Breast epithelium (tissue), 4 donors: ENCODE data around the gene ASCL1. TPM values are rescaled to one million over a fixed set of nuclear protein-coding genes. Genes with fewer than 3 reads are reported as not detected.

ENCODE experiments used
- DNase-seq, 2 donors: peaks; one replicate each; pipeline ENCODE4 v3.0.0-alpha.2; 2019; ENCODE audit warnings: low spot score in 2 of 2
- H3K27ac ChIP-seq, 2 donors: fragments of 200-600 bp; sonication (generic) in 1 of 2; one replicate each; pipeline ENCODE4 v1.5.1; 2016 to 2019; ENCODE audit warnings: mild to moderate bottlenecking in 1 of 2
- H3K27me3 ChIP-seq, 2 donors: fragments of 200-600 bp; sonication (generic) in 1 of 2; one replicate each; pipeline versions ENCODE4 v1.5.1 to v1.6.0; 2017 to 2019; ENCODE audit warnings: control low read depth in 1 of 2, mild to moderate bottlenecking in 1 of 2
- H3K36me3 ChIP-seq: fragments of 200-600 bp; one replicate; pipeline ENCODE4 v1.5.1; 2019
- H3K4me1 ChIP-seq, 2 donors: fragments of 200-600 bp; sonication (generic); one replicate each; pipeline ENCODE4 v1.5.1; 2016 to 2019; ENCODE audit warnings: control low read depth in 1 of 2
- H3K4me3 ChIP-seq, 3 donors: fragments of 200-600 bp; sonication (generic); 1 replicate in 2 of 3; 2 replicates in 1 of 3; pipeline ENCODE4 v1.5.1; 2016 to 2019; ENCODE audit warnings: mild to moderate bottlenecking in 3 of 3, moderate library complexity in 2 of 3
- H3K9me3 ChIP-seq, 2 donors: fragments of 200-600 bp; sonication (generic) in 1 of 2; one replicate each; pipeline ENCODE4 v1.5.1; 2016 to 2019; ENCODE audit warnings: control low read depth in 1 of 2
- CTCF ChIP-seq, 3 donors: fragments of 450-650 bp; IDR thresholded peaks; one replicate each; pipeline ENCODE4 v1.5.1; 2016 to 2017; ENCODE audit warnings: antibody characterized with exemption in 3 of 3, mild to moderate bottlenecking in 3 of 3, moderate library complexity in 3 of 3
- POLR2A ChIP-seq: fragments of 450-650 bp; IDR thresholded peaks from one replicate; pipeline ENCODE4 v1.6.1; 2016; ENCODE audit warnings: antibody characterized with exemption, mild to moderate bottlenecking, moderate library complexity
- POLR2AphosphoS5 ChIP-seq, 3 donors: sonication (generic); formaldehyde crosslinking; IDR thresholded peaks; one replicate each; pipeline ENCODE4 v1.6.1; 2017; ENCODE audit warnings: antibody characterized with exemption in 3 of 3
- intact Hi-C: fragments of 100-400 bp; cut with DNase I; formaldehyde crosslinking; loops from one replicate; pipeline ENCODE4 v1.15.1; 2023; ENCODE audit warnings: low total_unique reads
- total RNA-seq, 3 donors: library from RNA; depleted of rRNA; stranded (reverse); fragments of >200 nt; gene quantifications; one replicate each; pipeline ENCODE4 v1.1.0, GENCODE V29; 2016

Gene ASCL1
- total RNA-seq, 3 donors from 2014 or later: 0.15 TPM; not detected in 2

DNA sequence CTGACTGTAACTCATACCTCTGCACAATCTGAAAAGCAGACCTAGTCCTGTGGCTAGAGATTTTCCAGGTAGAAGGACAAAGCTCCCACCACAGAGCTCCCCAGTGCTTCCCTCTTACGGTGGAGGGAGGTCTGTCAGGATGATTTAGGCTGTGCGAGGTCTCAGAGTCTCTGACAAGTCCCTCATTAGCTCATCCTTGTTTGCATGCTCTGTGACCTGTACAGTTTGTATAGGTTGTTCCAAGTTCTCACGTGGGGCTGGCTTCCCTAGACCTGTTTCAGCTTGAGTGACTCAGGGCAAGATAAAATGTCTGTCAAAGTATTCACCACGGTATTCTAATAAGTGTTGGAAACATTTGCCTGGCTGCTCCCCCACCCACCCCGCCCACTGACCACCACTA lies 34.8 kb downstream of the ASCL1 start:
- H3K9me3 ChIP-seq: peaks cover 0 to 6% of the 10 kb centered on the region in 2 donors

DNA sequence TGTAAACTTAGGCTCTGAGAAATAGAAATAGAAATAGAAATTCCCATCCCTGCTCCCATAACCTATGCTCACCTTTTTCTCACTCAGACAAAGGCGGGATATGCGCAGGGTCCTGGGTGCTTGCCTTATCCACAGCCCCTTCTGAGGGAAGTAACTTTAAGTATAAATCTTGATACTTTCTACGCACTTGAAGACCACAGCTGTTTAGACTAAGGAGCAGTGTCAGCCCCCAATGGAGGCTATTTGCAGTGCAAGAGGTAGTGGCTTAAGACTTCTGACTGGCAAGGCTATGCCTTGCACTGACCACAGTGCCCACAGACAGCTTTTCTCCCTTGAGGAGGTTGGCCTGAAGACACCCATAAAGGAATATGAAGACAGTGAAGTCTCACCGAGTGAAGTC lies 35.2 kb downstream of the ASCL1 start:
- H3K4me3 ChIP-seq: no peak overlapping the region
- no peak for TF ChIP-seq POLR2AphosphoS5 (IDR thresholded peaks at IDR 0.05)
- no peak for TF ChIP-seq POLR2A
- TF ChIP-seq CTCF (IDR thresholded peaks at IDR 0.05): no peak
- DNase-seq: no peak
- H3K27me3 ChIP-seq: no peaks in the 10 kb centered on the region
- H3K9me3 ChIP-seq: peaks cover 0 to 10% of the 10 kb centered on the region in 2 donors
- no peak overlapping the region for H3K27ac ChIP-seq
- H3K4me1 ChIP-seq: no peaks in the 10 kb centered on the region
- intact Hi-C loops: no loop called here
- no peaks in the 10 kb centered on the region for H3K36me3 ChIP-seq

More for the DNA sequence above, 34.8 kb downstream of the ASCL1 start:
- intact Hi-C loops: no loop called here
- Histone ChIP-seq H3K4me3 (no peak overlapping the region), H3K36me3 (no peaks in the 10 kb centered on the region), H3K27ac (no peak overlapping the region), H3K27me3 (no peaks in the 10 kb centered on the region), H3K4me1 (no peaks in the 10 kb centered on the region)
- no peak for TF ChIP-seq POLR2AphosphoS5 (IDR thresholded peaks at IDR 0.05)
- TF ChIP-seq POLR2A: no peak
- TF ChIP-seq CTCF (IDR thresholded peaks at IDR 0.05): no peak
- DNase-seq: no peak

- no peak for DNase-seq
- Histone ChIP-seq H3K27me3 (no peaks in the 10 kb centered on the region), H3K9me3 (peaks cover 5 to 18% of the 10 kb centered on the region in 2 donors), H3K4me3 (no peak overlapping the region), H3K4me1 (no peaks in the 10 kb centered on the region), H3K27ac (no peak overlapping the region), H3K36me3 (no peaks in the 10 kb centered on the region)
- no peak for TF ChIP-seq POLR2AphosphoS5 (IDR thresholded peaks at IDR 0.05)
- TF ChIP-seq CTCF (IDR thresholded peaks at IDR 0.05): no peak
- no peak for TF ChIP-seq POLR2A
- intact Hi-C loops: no loop called here
These were observed 36.1 kb downstream of the ASCL1 start for GRCh38 chr12:102993537-102993936.

GRCh38 chr12:102995372-102995771 lies 37.9 kb downstream of the ASCL1 start:
- intact Hi-C loops: no loop called here
- no peak for DNase-seq
- Histone ChIP-seq H3K4me3 (no peak overlapping the region), H3K9me3 (peaks cover 5 to 22% of the 10 kb centered on the region in 2 donors), H3K27ac (no peak overlapping the region), H3K36me3 (no peaks in the 10 kb centered on the region), H3K4me1 (no peaks in the 10 kb centered on the region), H3K27me3 (no peaks in the 10 kb centered on the region)
- TF ChIP-seq POLR2AphosphoS5 (IDR thresholded peaks at IDR 0.05): no peak
- no peak for TF ChIP-seq POLR2A
- TF ChIP-seq CTCF (IDR thresholded peaks at IDR 0.05): no peak

Other genes starting within 250 kb of the ASCL1 start
- gene PAH, start 40.4 kb upstream of the ASCL1 start, total RNA-seq: 1 to 10 TPM in 1 of 3 donors, not detected in 2; 2.8 TPM